ENCODE measurements around the gene INPP5D.

DNA sequence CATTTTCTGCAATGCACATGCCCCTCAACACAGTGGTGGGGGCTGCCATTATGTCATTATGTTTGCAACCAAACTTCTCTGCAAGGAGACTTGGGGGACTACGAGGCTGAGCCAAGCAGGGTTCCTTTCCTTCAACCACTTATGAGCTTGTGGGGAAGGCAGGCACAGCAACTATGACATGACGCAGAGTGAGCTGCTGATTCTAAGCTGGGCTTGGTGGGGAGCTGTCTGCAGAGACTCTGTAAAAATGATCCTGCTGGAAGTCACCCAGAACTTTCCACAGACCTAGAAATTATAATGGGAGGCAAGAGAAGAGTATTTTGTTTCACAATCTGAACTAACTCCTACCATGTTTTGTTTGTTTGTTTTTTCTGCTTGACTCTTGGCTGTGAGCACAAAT lies 55.6 kb downstream of the INPP5D start:
- TF ChIP-seq EZH2 (IDR thresholded peaks at IDR 0.05; ENCODE audit: borderline replicate concordance, low read depth, low read length, severe bottlenecking) = no peak
- TF ChIP-seq, protein P1, sequence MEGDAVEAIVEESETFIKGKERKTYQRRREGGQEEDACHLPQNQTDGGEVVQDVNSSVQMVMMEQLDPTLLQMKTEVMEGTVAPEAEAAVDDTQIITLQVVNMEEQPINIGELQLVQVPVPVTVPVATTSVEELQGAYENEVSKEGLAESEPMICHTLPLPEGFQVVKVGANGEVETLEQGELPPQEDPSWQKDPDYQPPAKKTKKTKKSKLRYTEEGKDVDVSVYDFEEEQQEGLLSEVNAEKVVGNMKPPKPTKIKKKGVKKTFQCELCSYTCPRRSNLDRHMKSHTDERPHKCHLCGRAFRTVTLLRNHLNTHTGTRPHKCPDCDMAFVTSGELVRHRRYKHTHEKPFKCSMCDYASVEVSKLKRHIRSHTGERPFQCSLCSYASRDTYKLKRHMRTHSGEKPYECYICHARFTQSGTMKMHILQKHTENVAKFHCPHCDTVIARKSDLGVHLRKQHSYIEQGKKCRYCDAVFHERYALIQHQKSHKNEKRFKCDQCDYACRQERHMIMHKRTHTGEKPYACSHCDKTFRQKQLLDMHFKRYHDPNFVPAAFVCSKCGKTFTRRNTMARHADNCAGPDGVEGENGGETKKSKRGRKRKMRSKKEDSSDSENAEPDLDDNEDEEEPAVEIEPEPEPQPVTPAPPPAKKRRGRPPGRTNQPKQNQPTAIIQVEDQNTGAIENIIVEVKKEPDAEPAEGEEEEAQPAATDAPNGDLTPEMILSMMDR (IDR thresholded peaks at IDR 0.05; ENCODE audit: borderline replicate concordance, extremely low read depth, low read length, poor library complexity, severe bottlenecking) = no peak
